ENCODE results near the gene LEP.

The LEP gene

GRCh38 chr7:128219636-128220035 is 21.4 kb upstream of the LEP start:
- H3K36me3 ChIP-seq, result no peaks in the 10 kb centered on the region
- H3K4me1 ChIP-seq (ENCODE audit: control insufficient read depth in 1 of 2, insufficient read depth in 1 of 2, low read depth in 1 of 2, low read length in 1 of 2), result peaks cover 66 to 84% of the 10 kb centered on the region in 2 experiments
- TF ChIP-seq CTCF (IDR thresholded peaks at IDR 0.05), result no peak
- H3K9me3 ChIP-seq, result no peaks in the 10 kb centered on the region
- no peak overlapping the region for H3K4me3 ChIP-seq (ENCODE audit: low read depth in 1 of 2, low read length in 1 of 2)
- peak overlapping the region; percentile 85 for H3K27ac ChIP-seq
- no peaks in the 10 kb centered on the region for H3K27me3 ChIP-seq

DNA sequence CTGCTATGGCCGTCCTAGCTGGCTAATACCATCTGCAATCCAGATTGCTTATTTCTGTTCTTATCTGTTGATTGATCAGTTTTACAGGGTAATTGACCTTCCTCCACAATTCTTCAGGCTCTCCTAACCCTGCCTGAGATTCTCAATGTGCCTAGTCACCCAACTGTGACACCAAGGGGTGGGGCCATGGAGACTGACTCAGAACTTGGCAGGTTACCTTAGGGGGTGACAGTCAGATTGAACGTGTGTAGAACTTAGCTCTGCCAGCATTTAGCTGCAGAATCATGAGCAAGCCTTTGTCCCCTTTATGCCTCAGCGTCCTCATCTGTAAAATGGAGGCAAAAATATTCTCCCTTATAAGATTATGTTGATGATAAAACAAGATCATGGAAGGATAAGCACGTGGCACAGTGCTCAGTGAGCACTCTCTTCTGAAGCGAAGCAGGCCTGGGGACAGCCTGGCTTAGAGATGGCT is 19.1 kb upstream of the LEP start:
- peaks cover 60 to 73% of the 10 kb centered on the region in 2 experiments for H3K4me1 ChIP-seq (ENCODE audit: control insufficient read depth in 1 of 2, insufficient read depth in 1 of 2, low read depth in 1 of 2, low read length in 1 of 2)
- no peaks in the 10 kb centered on the region for H3K36me3 ChIP-seq
- no peaks in the 10 kb centered on the region for H3K9me3 ChIP-seq
- TF ChIP-seq CTCF (IDR thresholded peaks at IDR 0.05), result no peak
- no peaks in the 10 kb centered on the region for H3K27me3 ChIP-seq
- peak overlapping the region in 1 of 2 experiments; percentile 19 for H3K4me3 ChIP-seq (ENCODE audit: low read depth in 1 of 2, low read length in 1 of 2)
- peak overlapping the region; percentile 85 for H3K27ac ChIP-seq

- Histone ChIP-seq H3K9me3 (no peaks in the 10 kb centered on the region), H3K36me3 (no peaks in the 10 kb centered on the region), H3K27me3 (no peaks in the 10 kb centered on the region), H3K4me3 (ENCODE audit: low read depth in 1 of 2, low read length in 1 of 2) (no peak overlapping the region), H3K4me1 (ENCODE audit: control insufficient read depth in 1 of 2, insufficient read depth in 1 of 2, low read depth in 1 of 2, low read length in 1 of 2) (peaks cover 60 to 61% of the 10 kb centered on the region in 2 experiments), H3K27ac (peak overlapping the region; percentile 79)
- TF ChIP-seq CTCF (IDR thresholded peaks at IDR 0.05), result no peak
Observed at GRCh38 chr7:128226132-128226980, 14.7 kb upstream of the LEP start.

GRCh38 chr7:128227271-128227670 is 13.8 kb upstream of the LEP start:
- Histone ChIP-seq H3K27ac (peak overlapping the region; percentile 79), H3K27me3 (no peaks in the 10 kb centered on the region), H3K9me3 (no peaks in the 10 kb centered on the region), H3K4me1 (ENCODE audit: control insufficient read depth in 1 of 2, insufficient read depth in 1 of 2, low read depth in 1 of 2, low read length in 1 of 2) (peaks cover 51% of the 10 kb centered on the region in 2 experiments), H3K36me3 (no peaks in the 10 kb centered on the region), H3K4me3 (ENCODE audit: low read depth in 1 of 2, low read length in 1 of 2) (peak overlapping the region; percentile 15 to 36)
- TF ChIP-seq CTCF (IDR thresholded peaks at IDR 0.05), result no peak

- H3K27me3 ChIP-seq, result no peaks in the 10 kb centered on the region
- no peak for TF ChIP-seq CTCF (IDR thresholded peaks at IDR 0.05)
- H3K27ac ChIP-seq, result no peak overlapping the region
Observed at GRCh38 chr7:128231021-128231420, 10.1 kb upstream of the LEP start.

More at GRCh38 chr7:128231021-128231420, 10.1 kb upstream of the LEP start:
- no peaks in the 10 kb centered on the region for H3K36me3 ChIP-seq
- peaks cover 51 to 62% of the 10 kb centered on the region in 2 experiments for H3K4me1 ChIP-seq (ENCODE audit: control insufficient read depth in 1 of 2, insufficient read depth in 1 of 2, low read depth in 1 of 2, low read length in 1 of 2)
- H3K4me3 ChIP-seq (ENCODE audit: low read depth in 1 of 2, low read length in 1 of 2), result no peak overlapping the region
- H3K9me3 ChIP-seq, result no peaks in the 10 kb centered on the region

Measured in neutrophil (primary cell).